KG1 (cell line): ENCODE data around the gene CALHM2.
"Not testable (repeated sequence)": the region's sequence is repeated elsewhere in the genome, so short reads cannot be mapped to it uniquely, and the experiment has no call there.

ENCODE experiments used
- DNase-seq: peaks from one replicate; lab custom pipeline; 2025; lab: John Stamatoyannopoulos, UW

The CALHM2 gene

GRCh38 chr10:103451831-103452505, at the start of gene CALHM2:
CALHM2 (minus strand) TSS chr10:103452370; CDS start chr10:103449941, 2,429 bp downstream.
- DNase-seq: no peak

- DNase-seq: no peak
These were observed 49.0 kb upstream of the CALHM2 start for GRCh38 chr10:103501186-103501585.

GRCh38 chr10:103500481-103500880, 48.3 kb upstream of the CALHM2 start:
- no peak for DNase-seq

GRCh38 chr10:103499881-103500280, 47.7 kb upstream of the CALHM2 start:
- no peak for DNase-seq

- no peak for DNase-seq
These were observed 46.9 kb upstream of the CALHM2 start for GRCh38 chr10:103498936-103499638.

GRCh38 chr10:103497161-103497915, 45.2 kb upstream of the CALHM2 start:
- DNase-seq: no peak

- no peak for DNase-seq
These were observed 43.2 kb upstream of the CALHM2 start for GRCh38 chr10:103495321-103495720.

GRCh38 chr10:103493916-103494877, 42.0 kb upstream of the CALHM2 start:
- no peak for DNase-seq

GRCh38 chr10:103493362-103493915, 41.3 kb upstream of the CALHM2 start, which contains the start of gene NEURL1:
NEURL1 (plus strand) TSS chr10:103493705; CDS start chr10:103494388, 683 bp downstream.
- DNase-seq: no peak

GRCh38 chr10:103492655-103493261, 40.6 kb upstream of the CALHM2 start:
- no peak for DNase-seq

- DNase-seq: no peak
These were observed 39.7 kb upstream of the CALHM2 start for GRCh38 chr10:103491729-103492364.

- no peak for DNase-seq
These were observed 38.8 kb upstream of the CALHM2 start for GRCh38 chr10:103490986-103491314.

GRCh38 chr10:103487410-103487708, 35.2 kb upstream of the CALHM2 start:
- no peak for DNase-seq

- not testable (repeated sequence) for DNase-seq
These were observed 34.7 kb upstream of the CALHM2 start for GRCh38 chr10:103486635-103487409.

- peak; percentile 76 for DNase-seq
These were observed 29.9 kb upstream of the CALHM2 start for GRCh38 chr10:103481974-103482531.

- no peak for DNase-seq
These were observed 28.4 kb upstream of the CALHM2 start for GRCh38 chr10:103480521-103480920.

- DNase-seq: no peak
These were observed 27.0 kb upstream of the CALHM2 start, which contains the start of gene CALHM3 for GRCh38 chr10:103479135-103479534. CALHM3 (minus strand) TSS chr10:103479240; CDS start chr10:103479032, 208 bp downstream.

GRCh38 chr10:103478671-103479070, 26.5 kb upstream of the CALHM2 start:
- no peak for DNase-seq

- DNase-seq: no peak
These were observed 24.0 kb upstream of the CALHM2 start for GRCh38 chr10:103476046-103476768.
